ENCODE data around the gene PIK3C2G. TPM values are rescaled to one million over a fixed set of nuclear protein-coding genes. Genes with fewer than 3 reads are reported as not detected.
"Not testable (repeated sequence)": the region's sequence is repeated elsewhere in the genome, so short reads cannot be mapped to it uniquely, and the experiment has no call there.

Gene PIK3C2G
- total RNA-seq, 1 donor from 2014 or later, result 0.51 TPM

DNA sequence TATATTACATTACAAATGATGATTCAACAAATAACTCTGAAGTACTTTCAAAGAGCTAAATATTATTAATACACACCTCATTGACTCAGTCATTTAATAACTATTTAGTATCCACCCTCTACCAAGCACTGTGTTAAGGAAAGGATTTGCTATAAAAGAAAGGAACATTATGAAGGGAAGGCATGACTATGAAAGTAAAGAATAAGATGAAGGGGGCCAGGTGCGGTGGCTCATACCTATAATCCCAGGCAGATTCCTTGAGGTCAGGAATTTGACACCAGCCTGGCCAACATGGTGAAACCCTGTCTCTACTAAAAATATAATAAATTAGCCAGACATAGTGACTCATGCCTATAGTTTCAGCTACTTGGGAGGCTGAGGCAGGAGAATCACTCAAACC is 368.6 kb downstream of the PIK3C2G start:
- DNase-seq (ENCODE audit: low read depth in 2 of 2), result no peak

GRCh38 chr12:18631339-18631738 is 370.0 kb downstream of the PIK3C2G start:
- no peak for DNase-seq (ENCODE audit: low read depth in 2 of 2)

- no peak for DNase-seq (ENCODE audit: low read depth in 2 of 2)
Observed at GRCh38 chr12:18632848-18633247, 371.5 kb downstream of the PIK3C2G start.

GRCh38 chr12:18634382-18634781 is 373.1 kb downstream of the PIK3C2G start:
- no peak for DNase-seq (ENCODE audit: low read depth in 2 of 2)

- DNase-seq (ENCODE audit: low read depth in 2 of 2), result no peak
Observed at GRCh38 chr12:18640321-18640955, 379.1 kb downstream of the PIK3C2G start.

DNA sequence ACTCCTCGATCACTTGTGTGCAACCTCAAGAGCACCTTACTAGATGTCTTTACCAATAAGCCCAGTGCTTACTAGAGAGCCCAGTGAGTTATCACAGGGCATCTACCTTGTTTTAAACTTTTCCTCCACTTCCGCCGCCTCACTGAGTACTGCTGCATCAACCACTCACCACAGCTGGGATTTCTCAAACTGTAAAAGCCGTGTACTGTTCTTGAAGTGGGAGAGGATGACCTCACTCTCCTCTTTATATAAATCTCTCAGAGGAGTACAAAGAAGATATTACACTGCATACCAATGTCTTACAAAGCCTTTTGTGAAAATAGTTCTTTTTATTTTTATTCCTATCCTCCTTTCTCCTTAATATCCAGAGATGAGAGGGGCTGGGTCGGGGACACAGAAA is 382.4 kb downstream of the PIK3C2G start:
- no peak for DNase-seq (ENCODE audit: low read depth in 2 of 2)

DNA sequence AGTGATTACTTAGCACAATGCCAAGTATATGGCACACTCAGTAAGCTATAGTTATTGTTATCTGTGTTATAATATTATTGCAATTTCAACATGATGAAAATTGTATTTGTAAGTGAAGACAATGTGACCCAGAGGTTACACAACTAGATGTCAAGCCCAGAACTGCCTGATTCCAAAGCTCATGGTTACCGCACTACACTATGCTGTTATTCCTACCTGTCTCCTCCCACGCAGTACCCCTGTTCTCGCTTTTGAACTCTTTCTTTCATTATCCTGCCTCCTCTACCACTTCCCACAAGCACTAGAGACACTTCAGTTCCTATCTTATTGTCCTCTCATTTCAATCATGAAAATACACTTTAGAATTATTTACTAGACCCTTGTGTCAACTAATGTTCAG is 383.2 kb downstream of the PIK3C2G start:
- no peak for DNase-seq (ENCODE audit: low read depth in 2 of 2)

DNA sequence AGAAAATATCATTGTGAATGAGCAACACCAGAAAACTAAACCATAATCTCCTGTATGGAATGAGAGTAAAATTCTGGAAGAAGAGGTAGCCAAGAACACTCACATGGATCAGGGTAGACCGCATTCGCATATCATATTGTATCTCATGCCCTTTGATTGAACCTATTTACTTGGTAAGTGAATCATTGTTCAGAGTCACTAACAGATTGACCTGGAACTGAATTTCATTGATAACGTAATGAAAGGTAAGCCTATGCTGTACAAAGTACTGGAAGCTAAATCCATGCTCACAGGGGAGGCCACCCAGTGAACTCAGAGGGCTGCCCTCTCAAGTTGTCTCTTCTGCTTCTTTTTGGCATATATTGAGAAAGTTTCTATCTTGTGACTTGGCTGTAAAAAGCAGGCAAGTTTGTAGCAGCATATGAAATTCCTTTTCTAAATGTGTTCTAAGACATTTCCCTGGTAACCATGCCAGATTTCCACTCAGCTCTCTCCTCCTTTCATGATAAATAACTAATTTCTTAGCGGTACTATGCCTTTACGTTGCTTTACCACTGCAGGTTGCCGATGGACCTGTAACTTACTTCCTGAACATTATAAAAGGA is 385.1 kb downstream of the PIK3C2G start:
- no peak for DNase-seq (ENCODE audit: low read depth in 2 of 2)

DNA sequence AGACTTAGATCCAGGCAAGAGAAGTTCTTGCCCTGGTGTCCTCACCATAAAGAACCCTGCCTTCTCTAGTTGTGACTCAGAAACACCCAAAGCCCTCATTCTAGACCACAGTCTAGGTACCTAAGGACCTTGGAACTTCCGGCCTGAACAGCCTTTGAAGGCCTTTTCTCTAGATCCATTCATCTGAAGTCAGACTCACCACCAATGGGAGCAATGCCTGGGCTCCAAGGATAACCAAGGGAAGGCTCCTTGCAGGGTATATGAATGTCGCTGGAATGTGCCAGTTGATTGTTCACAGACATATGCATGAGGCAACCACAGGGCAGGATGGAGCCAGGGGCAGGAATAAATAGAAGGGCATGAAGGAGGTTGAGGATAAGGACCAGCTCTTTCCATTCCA is 390.2 kb downstream of the PIK3C2G start:
- no peak for DNase-seq (ENCODE audit: low read depth in 2 of 2)

GRCh38 chr12:18652596-18652995 is 391.3 kb downstream of the PIK3C2G start:
- DNase-seq (ENCODE audit: low read depth in 2 of 2), result no peak

DNA sequence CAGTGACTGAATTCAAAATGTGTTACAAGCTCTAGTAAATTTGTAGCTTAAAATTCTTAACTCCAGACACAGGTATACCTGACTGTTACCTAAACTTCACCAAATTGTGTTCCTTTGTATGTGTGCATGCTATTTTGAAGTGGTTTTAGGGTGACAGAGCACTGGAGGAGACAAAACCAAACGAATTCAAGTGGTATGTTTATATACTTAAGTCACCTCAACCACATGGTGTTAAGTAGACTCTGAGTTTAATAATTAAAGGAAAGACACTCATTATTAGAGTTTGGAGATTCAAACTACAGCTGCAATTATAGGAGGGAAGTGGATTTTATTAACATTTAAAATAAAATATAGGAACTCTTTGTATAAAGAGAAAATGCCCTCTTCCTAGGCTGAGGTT is 392.1 kb downstream of the PIK3C2G start:
- no peak for DNase-seq (ENCODE audit: low read depth in 2 of 2)

DNA sequence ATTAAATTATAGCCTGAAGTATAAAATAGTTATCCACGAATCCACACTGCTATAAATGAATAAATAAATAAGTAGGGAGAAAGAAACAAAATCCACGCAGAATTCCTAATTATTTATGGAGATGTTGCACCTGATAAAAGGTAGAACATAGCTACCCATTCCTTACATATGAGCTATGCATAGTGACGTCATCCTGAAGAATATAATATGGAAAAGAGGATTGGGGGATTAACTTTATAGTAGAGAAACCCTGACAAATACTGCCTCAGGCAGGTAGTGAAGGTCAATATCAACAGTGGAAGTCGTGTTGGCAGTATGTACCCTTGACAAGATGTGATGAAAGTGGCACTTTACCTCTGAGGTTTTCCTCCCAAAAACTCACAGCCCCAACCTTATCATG is 394.0 kb downstream of the PIK3C2G start:
- DNase-seq (ENCODE audit: low read depth in 2 of 2), result no peak

- no peak for DNase-seq (ENCODE audit: low read depth in 2 of 2)
Observed at GRCh38 chr12:18658179-18658578, 396.9 kb downstream of the PIK3C2G start.

DNA sequence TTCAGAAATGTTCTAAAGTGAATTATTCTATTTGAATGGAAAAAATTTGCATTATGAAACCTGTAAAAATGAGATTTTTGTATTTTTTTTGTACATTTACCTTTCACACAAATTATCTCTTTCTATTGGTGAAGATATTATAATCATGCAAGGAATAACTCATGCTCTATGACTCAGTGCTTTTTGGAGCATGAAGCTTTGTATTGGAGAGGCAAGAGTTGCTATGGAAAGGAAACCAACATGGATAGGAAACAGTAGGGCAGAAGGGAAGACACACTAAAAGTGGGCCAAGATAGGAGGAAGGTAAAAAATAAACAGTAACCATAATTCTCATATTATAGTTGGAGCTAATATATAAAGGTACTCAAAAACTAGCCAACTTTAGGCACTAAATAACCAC is 397.5 kb downstream of the PIK3C2G start:
- no peak for DNase-seq (ENCODE audit: low read depth in 2 of 2)

- no peak for DNase-seq (ENCODE audit: low read depth in 2 of 2)
Observed at GRCh38 chr12:18676141-18676540, 414.8 kb downstream of the PIK3C2G start.

DNA sequence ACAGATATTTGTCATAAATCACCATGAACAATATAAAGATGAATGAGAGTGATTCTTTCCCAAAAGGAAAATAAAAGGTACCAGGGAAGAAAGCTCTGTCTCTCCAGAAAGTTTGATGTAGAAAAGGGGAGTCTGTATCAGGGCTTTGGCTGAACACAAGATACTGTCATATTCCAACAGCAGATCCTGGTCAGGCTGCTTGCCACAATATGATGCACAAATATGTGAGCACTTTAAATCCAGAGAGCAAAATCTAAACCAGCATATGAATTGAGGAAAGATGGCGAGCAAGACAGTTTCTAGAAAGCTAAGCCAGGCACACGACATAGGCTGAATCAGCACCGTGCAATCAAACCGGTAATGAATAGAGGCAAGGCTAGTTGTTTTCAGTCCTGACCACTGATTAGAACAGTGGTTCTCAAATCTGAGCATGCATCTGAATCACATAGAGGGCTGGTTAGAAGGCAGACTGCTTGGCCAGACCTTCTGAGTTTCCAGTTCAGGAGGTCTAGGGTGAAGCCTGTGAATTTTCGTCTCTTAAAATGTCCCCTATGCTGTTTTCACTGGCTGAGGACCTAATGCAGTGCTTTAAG is 415.8 kb downstream of the PIK3C2G start:
- DNase-seq (ENCODE audit: low read depth in 2 of 2), result no peak

DNA sequence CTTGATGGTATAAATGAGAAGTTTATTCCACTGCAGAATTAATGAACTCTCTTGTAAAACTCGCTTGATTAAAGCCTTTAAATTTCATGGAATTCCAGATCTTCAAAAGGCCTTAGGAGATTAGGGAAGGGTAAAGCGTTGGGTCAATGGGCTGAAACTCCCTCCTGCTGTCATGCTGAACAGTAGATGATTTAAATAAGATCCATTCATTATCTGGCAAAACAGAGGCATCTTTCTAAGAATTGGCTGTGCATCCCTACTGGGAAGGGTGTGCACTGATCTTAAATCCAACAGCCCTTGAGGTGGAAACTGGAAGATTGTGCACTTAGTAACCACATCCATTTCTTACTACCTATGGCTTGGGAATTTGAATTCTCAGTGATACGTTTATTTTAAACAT is 420.5 kb downstream of the PIK3C2G start:
- DNase-seq (ENCODE audit: low read depth in 2 of 2), result no peak

GRCh38 chr12:18683327-18684013 is 422.2 kb downstream of the PIK3C2G start:
- no peak for DNase-seq (ENCODE audit: low read depth in 2 of 2)

- DNase-seq (ENCODE audit: low read depth in 2 of 2), result no peak
Observed at GRCh38 chr12:18684430-18684829, 423.1 kb downstream of the PIK3C2G start.

GRCh38 chr12:18689771-18690170 is 428.5 kb downstream of the PIK3C2G start:
- DNase-seq (ENCODE audit: low read depth in 2 of 2), result no peak

- no peak for DNase-seq (ENCODE audit: low read depth in 2 of 2)
Observed at GRCh38 chr12:18690653-18691052, 429.3 kb downstream of the PIK3C2G start.

GRCh38 chr12:18693986-18694385 is 432.7 kb downstream of the PIK3C2G start:
- not testable (repeated sequence) for DNase-seq (ENCODE audit: low read depth in 2 of 2)
